ENCODE measurements around the gene RFX6.
"Not testable (repeated sequence)": the region's sequence is repeated elsewhere in the genome, so short reads cannot be mapped to it uniquely, and the experiment has no call there.

RFX6 gene, protein sequence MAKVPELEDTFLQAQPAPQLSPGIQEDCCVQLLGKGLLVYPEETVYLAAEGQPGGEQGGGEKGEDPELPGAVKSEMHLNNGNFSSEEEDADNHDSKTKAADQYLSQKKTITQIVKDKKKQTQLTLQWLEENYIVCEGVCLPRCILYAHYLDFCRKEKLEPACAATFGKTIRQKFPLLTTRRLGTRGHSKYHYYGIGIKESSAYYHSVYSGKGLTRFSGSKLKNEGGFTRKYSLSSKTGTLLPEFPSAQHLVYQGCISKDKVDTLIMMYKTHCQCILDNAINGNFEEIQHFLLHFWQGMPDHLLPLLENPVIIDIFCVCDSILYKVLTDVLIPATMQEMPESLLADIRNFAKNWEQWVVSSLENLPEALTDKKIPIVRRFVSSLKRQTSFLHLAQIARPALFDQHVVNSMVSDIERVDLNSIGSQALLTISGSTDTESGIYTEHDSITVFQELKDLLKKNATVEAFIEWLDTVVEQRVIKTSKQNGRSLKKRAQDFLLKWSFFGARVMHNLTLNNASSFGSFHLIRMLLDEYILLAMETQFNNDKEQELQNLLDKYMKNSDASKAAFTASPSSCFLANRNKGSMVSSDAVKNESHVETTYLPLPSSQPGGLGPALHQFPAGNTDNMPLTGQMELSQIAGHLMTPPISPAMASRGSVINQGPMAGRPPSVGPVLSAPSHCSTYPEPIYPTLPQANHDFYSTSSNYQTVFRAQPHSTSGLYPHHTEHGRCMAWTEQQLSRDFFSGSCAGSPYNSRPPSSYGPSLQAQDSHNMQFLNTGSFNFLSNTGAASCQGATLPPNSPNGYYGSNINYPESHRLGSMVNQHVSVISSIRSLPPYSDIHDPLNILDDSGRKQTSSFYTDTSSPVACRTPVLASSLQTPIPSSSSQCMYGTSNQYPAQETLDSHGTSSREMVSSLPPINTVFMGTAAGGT

DNA sequence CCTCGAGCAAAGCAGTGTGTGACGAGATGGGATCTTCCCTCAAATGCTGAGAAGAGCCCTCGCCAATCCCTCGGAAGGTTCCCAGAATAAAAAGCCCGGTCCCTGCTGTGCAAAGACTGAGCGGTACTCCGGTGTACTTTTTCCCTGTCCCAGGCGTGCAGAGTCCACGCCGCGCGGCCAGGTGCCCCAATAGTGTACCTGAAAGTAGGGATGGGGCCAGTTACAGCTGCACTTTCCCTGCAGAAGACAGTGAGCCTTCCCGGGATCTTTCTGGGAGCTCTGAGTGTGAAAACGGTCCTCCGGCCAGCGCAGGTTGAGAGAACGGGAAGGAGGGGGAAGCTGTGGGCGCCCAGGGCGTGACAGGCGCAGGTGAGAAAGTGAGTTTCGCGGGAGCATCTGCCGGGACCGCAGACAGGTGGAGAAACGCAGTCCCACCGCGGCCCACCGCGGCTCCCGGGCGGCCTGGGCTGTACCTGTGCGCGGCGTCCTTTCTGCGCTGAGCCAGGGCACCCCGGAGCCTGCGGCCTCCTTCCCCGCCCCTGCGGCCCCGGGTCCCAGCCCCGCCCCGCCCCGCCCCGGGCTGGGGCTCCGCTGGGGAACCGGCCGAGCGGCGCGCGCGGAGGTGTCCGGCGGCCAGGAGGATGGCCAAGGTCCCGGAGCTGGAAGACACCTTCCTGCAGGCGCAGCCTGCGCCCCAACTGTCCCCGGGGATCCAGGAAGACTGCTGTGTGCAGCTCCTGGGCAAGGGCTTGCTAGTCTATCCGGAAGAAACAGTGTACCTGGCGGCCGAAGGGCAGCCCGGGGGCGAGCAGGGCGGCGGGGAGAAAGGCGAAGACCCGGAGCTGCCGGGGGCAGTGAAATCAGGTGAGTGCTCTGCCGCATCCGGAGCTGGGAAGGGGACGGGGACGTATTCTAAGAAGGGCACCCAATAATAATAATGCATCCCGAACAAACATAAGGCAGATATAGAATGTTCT lies at the start of gene RFX6:
RFX6 (plus strand) TSS at position 608 of the 977 bp plus-strand sequence; CDS start at position 642, 34 bp downstream.
- Histone ChIP-seq H3K9me3 (ENCODE audit: low read length) (no peaks in the 10 kb centered on the region), H3K27ac (ENCODE audit: low read depth, low read length) (no peak within 1 kb of the TSS), H3K36me3 (ENCODE audit: insufficient read depth, low read length) (no peaks in the 10 kb centered on the region), H3K9ac (ENCODE audit: low read length) (no peak within 1 kb of the TSS), H3K4me1 (ENCODE audit: insufficient read depth, low read length) (no peaks in the 10 kb centered on the region), H3K27me3 (ENCODE audit: control insufficient read depth in 1 of 2, insufficient read depth in 2 of 2, low read length in 2 of 2) (peaks cover 10 to 22% of the 10 kb centered on the region in 2 donors), H3K4me3 (ENCODE audit: low read depth in 1 of 2, low read length in 2 of 2) (no peak within 1 kb of the TSS)

DNA sequence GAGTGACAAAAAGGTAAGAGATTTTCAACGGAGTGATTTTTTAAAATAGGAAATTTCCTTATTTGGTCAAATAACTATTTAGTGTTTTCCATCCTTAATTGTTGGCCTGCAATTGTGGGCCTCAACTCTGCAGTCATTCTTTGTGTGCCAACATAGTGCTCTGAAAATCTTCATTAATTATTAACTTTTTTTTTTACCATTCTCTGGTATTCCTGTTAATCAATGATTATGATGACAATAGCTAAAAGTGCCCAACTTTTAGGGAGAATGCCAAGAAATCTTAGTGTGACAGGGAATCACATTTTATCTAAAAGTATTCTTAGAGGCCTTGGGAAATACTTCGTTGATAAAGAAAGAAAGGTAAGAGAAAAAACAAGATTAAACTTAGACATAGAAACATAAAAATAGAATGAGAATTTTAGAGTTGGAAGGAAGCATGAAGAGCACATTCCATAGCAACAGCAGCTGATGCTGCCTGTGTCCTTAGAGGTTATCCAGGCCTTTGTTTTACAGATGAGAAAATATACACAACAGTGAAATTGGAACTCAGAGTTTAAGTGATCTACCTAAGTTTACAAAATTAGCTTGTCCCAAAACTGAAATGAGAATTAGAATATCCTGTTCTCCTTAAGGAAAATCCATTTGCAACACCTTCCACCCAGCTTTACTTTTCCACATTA lies 49.3 kb upstream of the RFX6 start:
- no peak overlapping the region for H3K4me3 ChIP-seq (ENCODE audit: low read depth in 1 of 2, low read length in 2 of 2)
- no peaks in the 10 kb centered on the region for H3K9me3 ChIP-seq (ENCODE audit: low read length)
- H3K36me3 ChIP-seq (ENCODE audit: insufficient read depth, low read length) = no peaks in the 10 kb centered on the region
- H3K4me1 ChIP-seq (ENCODE audit: insufficient read depth, low read length) = no peaks in the 10 kb centered on the region
- H3K9ac ChIP-seq (ENCODE audit: low read length) = no peak overlapping the region
- no peak overlapping the region for H3K27ac ChIP-seq (ENCODE audit: low read depth, low read length)
- no peaks in the 10 kb centered on the region for H3K27me3 ChIP-seq (ENCODE audit: control insufficient read depth in 1 of 2, insufficient read depth in 2 of 2, low read length in 2 of 2)

DNA sequence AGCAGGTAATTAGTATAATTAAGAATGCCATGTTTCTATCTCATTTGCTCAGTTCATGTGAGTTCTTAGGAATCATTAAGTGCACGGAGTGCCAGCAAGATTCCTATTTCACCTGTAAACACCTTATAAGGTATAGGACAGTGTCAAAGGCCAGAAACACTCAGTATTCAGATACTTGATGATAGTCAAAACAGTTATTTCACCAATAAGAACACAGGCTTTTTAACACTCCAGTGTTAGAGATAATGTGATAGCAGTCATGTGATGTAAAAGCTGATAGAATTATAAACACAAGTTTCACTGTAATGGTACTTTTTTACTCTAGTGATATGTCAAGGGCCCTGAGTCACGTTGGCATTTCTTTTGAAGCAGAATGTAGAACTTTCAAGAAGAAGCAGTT lies 48.1 kb upstream of the RFX6 start, which contains the start of gene GPRC6A:
GPRC6A (minus strand) TSS at position 101 of the 400 bp plus-strand sequence; CDS start at position 31, 70 bp downstream.
- H3K36me3 ChIP-seq (ENCODE audit: insufficient read depth, low read length) = no peaks in the 10 kb centered on the region
- H3K9ac ChIP-seq (ENCODE audit: low read length) = no peak within 1 kb of the TSS
- H3K27me3 ChIP-seq (ENCODE audit: control insufficient read depth in 1 of 2, insufficient read depth in 2 of 2, low read length in 2 of 2) = no peaks in the 10 kb centered on the region
- no peak within 1 kb of the TSS for H3K27ac ChIP-seq (ENCODE audit: low read depth, low read length)
- no peaks in the 10 kb centered on the region for H3K9me3 ChIP-seq (ENCODE audit: low read length)
- no peak within 1 kb of the TSS for H3K4me3 ChIP-seq (ENCODE audit: low read depth in 1 of 2, low read length in 2 of 2)
- H3K4me1 ChIP-seq (ENCODE audit: insufficient read depth, low read length) = no peaks in the 10 kb centered on the region

DNA sequence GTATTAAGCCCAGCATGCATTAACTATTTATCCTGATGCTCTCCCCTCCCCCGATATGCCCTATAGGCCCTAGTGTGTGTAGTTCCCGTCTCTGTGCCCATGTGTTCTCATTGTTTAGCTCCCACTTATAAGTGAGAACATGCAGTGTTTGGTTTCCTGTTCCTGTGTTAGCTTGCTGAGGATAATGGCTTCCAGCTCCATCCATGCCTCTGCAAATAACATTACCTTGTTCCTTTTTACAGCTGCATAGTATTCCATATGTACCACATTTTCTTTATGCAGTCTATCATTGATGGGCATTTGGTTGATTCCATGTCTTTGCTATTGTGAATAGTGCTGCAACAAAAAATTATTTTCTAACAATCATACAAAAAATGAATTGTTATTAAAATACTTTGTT lies 42.5 kb upstream of the RFX6 start:
- H3K9me3 ChIP-seq (ENCODE audit: low read length); H3K4me3 ChIP-seq (ENCODE audit: low read depth in 1 of 2, low read length in 2 of 2); H3K27ac ChIP-seq (ENCODE audit: low read depth, low read length); H3K36me3 ChIP-seq (ENCODE audit: insufficient read depth, low read length); H3K9ac ChIP-seq (ENCODE audit: low read length); H3K4me1 ChIP-seq (ENCODE audit: insufficient read depth, low read length); H3K27me3 ChIP-seq (ENCODE audit: control insufficient read depth in 1 of 2, insufficient read depth in 2 of 2, low read length in 2 of 2): not testable (repeated sequence)

DNA sequence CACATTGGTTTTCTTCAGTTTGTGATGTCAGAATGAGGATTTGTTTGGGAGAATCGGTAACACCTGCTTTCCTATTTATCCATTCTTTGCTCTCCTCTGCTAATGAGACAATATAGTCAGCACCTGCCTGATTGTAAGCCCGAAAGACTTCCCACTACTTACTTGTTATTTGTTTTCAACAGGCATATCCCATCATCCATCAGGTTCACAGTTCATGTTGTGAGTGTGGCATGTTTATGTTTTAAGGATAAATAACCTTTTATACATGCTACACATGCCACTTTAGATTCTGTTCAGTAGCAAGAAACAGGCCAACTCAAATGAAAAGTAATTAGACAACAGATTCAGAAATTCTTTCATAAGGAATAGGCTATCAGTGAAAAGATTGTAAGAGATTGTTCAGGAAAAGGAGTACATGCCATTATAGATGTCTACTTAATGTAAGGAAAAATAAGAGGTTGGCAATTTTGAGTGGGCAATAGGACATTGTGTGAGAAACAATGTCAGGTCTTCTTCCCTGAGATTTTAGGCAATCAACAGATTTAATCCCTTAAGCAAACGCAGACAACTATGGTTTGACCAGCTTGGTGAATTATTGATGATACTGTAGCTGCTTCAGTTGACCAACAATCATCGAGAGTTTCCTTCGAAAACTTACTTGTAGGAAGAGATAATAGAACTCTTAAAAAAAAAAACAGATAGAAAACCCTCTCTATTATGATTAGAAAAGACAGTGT lies 40.3 kb upstream of the RFX6 start:
- Histone ChIP-seq H3K27me3 (ENCODE audit: control insufficient read depth in 1 of 2, insufficient read depth in 2 of 2, low read length in 2 of 2) (no peaks in the 10 kb centered on the region), H3K27ac (ENCODE audit: low read depth, low read length) (no peak overlapping the region), H3K4me1 (ENCODE audit: insufficient read depth, low read length) (no peaks in the 10 kb centered on the region), H3K9me3 (ENCODE audit: low read length) (no peaks in the 10 kb centered on the region), H3K9ac (ENCODE audit: low read length) (no peak overlapping the region), H3K4me3 (ENCODE audit: low read depth in 1 of 2, low read length in 2 of 2) (no peak overlapping the region), H3K36me3 (ENCODE audit: insufficient read depth, low read length) (no peaks in the 10 kb centered on the region)

DNA sequence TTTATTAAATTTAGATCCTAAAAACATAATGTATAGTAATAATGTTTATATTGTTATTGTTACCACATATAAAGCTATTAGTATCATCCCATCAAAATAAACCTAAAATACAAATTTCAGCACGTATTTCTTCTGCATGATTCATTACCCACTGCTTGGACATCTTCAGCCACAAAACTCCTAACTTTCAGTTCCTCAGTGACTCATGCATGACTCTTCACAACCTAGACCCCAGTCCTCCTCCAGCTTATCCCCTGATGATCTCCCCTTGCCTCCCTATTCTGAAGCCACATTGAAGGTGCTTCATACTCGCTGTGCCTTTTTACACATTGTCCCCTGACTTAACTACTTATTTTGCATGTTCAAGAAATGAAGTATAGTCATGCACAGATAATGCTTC lies 37.0 kb upstream of the RFX6 start:
- no peak overlapping the region for H3K27ac ChIP-seq (ENCODE audit: low read depth, low read length)
- H3K4me1 ChIP-seq (ENCODE audit: insufficient read depth, low read length) = no peaks in the 10 kb centered on the region
- H3K36me3 ChIP-seq (ENCODE audit: insufficient read depth, low read length) = no peaks in the 10 kb centered on the region
- H3K9ac ChIP-seq (ENCODE audit: low read length) = no peak overlapping the region
- no peak overlapping the region for H3K4me3 ChIP-seq (ENCODE audit: low read depth in 1 of 2, low read length in 2 of 2)
- H3K27me3 ChIP-seq (ENCODE audit: control insufficient read depth in 1 of 2, insufficient read depth in 2 of 2, low read length in 2 of 2) = no peaks in the 10 kb centered on the region
- no peaks in the 10 kb centered on the region for H3K9me3 ChIP-seq (ENCODE audit: low read length)

DNA sequence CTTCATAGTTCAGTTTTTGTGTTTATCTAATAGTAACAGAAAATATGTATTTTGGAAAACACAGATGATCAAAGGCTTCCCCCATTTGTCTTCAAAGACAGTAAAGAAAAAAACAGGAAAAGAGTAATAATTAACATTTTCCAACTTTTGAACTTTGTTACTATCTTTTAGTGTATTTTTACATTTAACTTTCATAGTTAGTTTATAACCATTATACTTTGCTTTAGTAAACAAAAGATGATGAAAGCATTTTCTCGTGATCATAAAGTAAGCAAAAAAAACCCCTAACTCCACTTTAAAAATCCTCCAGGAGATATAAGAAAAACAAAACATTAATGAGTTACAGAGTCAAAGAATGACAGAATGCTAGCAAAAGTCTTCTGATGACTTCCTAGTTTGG lies 34.6 kb upstream of the RFX6 start:
- Histone ChIP-seq H3K27me3 (ENCODE audit: control insufficient read depth in 1 of 2, insufficient read depth in 2 of 2, low read length in 2 of 2) (no peaks in the 10 kb centered on the region), H3K27ac (ENCODE audit: low read depth, low read length) (no peak overlapping the region), H3K9ac (ENCODE audit: low read length) (no peak overlapping the region), H3K36me3 (ENCODE audit: insufficient read depth, low read length) (no peaks in the 10 kb centered on the region), H3K4me1 (ENCODE audit: insufficient read depth, low read length) (no peaks in the 10 kb centered on the region), H3K9me3 (ENCODE audit: low read length) (no peaks in the 10 kb centered on the region), H3K4me3 (ENCODE audit: low read depth in 1 of 2, low read length in 2 of 2) (no peak overlapping the region)

DNA sequence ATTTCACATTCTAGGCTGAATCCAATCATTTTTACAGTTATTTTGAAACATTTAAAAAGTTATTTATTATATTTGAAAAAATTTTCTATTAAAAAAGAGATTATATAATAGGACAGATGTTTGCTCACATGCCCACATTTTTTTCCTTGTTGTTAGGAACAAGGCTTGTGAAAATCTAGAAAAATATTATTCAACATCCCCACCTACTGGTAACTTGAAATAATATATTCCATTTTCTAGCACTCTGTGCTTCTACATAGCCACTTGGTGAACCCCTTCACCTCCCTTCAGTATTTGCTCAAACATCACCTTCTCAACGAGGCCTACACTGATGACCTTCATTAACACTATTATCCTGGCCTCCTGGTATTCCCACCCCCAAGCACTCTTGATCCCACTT lies 29.8 kb upstream of the RFX6 start:
- Histone ChIP-seq H3K4me3 (ENCODE audit: low read depth in 1 of 2, low read length in 2 of 2) (no peak overlapping the region), H3K27ac (ENCODE audit: low read depth, low read length) (no peak overlapping the region), H3K4me1 (ENCODE audit: insufficient read depth, low read length) (no peaks in the 10 kb centered on the region), H3K27me3 (ENCODE audit: control insufficient read depth in 1 of 2, insufficient read depth in 2 of 2, low read length in 2 of 2) (no peaks in the 10 kb centered on the region), H3K36me3 (ENCODE audit: insufficient read depth, low read length) (no peaks in the 10 kb centered on the region), H3K9ac (ENCODE audit: low read length) (no peak overlapping the region), H3K9me3 (ENCODE audit: low read length) (no peaks in the 10 kb centered on the region)

DNA sequence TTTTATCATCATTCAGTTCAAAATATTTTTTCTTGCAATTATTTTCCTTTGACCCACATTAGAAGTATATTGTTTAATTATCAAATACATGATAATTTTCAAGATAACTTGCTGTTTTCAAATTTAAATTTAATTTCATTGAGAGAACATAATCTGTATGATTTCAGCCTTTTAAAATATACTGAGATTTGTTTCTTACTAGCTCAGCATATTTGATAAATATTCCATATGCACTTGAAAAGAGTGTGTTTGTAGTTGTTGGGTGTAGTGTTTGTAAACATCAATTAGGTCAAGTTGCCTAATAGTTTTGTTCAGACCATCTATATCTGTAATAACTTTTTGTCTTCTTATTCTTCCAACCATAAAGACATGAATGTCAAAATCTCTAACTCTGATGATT lies 19.0 kb upstream of the RFX6 start:
- Histone ChIP-seq H3K4me3 (ENCODE audit: low read depth in 1 of 2, low read length in 2 of 2) (no peak overlapping the region), H3K9ac (ENCODE audit: low read length) (no peak overlapping the region), H3K27ac (ENCODE audit: low read depth, low read length) (no peak overlapping the region), H3K4me1 (ENCODE audit: insufficient read depth, low read length) (no peaks in the 10 kb centered on the region), H3K9me3 (ENCODE audit: low read length) (peaks cover 4% of the 10 kb centered on the region), H3K36me3 (ENCODE audit: insufficient read depth, low read length) (no peaks in the 10 kb centered on the region), H3K27me3 (ENCODE audit: control insufficient read depth in 1 of 2, insufficient read depth in 2 of 2, low read length in 2 of 2) (no peaks in the 10 kb centered on the region)

DNA sequence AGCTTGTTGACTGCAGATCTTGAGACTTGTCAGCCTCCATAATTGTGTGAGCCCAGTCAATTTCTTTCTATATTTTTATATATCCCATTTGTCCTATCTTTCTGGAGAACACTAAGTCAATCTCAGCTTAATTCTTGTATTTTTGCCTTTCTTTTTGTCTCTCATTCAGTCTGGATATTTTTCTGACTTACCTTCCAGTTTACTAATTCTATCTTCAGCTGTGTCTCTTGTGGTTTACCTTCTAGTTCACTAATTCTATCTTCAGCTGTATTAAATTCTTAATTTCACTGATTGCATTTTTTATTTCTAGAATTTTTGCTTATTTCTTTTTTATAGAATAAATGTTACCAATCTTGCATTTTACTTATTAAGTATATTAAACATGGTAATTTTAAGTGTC lies 17.8 kb upstream of the RFX6 start:
- Histone ChIP-seq H3K9ac (ENCODE audit: low read length) (no peak overlapping the region), H3K27ac (ENCODE audit: low read depth, low read length) (no peak overlapping the region), H3K4me3 (ENCODE audit: low read depth in 1 of 2, low read length in 2 of 2) (no peak overlapping the region), H3K9me3 (ENCODE audit: low read length) (peaks cover 4% of the 10 kb centered on the region), H3K27me3 (ENCODE audit: control insufficient read depth in 1 of 2, insufficient read depth in 2 of 2, low read length in 2 of 2) (no peaks in the 10 kb centered on the region), H3K36me3 (ENCODE audit: insufficient read depth, low read length) (no peaks in the 10 kb centered on the region), H3K4me1 (ENCODE audit: insufficient read depth, low read length) (no peaks in the 10 kb centered on the region)

Data from muscle layer of colon (tissue), 2 donors.